OCI-LY1 (cell line): ENCODE measurements around the gene VEPH1.

ENCODE experiments used
- H2AFZ ChIP-seq: fragments of 200-600 bp; sonication (generic), shearing (Covaris generic); 2 replicates; pipeline ENCODE4 v1.6.0; 2014; ENCODE audit warnings: antibody characterized with exemption, mild to moderate bottlenecking, low read length
- H3F3A ChIP-seq: fragments of 200-600 bp; sonication (generic), shearing (Covaris generic); 2 replicates; pipeline ENCODE4 v1.6.0; 2014; ENCODE audit warnings: mild to moderate bottlenecking, antibody characterized with exemption, low read length, moderate library complexity; ENCODE audit not compliant: insufficient read depth
- H3K27ac ChIP-seq: fragments of 200-600 bp; sonication (generic); 2 replicates; pipeline ENCODE4 v1.5.1; 2014; ENCODE audit warnings: low read length, mixed run types, mild to moderate bottlenecking, low read depth; ENCODE audit not compliant: poor library complexity, severe bottlenecking
- H3K27me3 ChIP-seq: fragments of 200-600 bp; sonication (generic); 2 replicates; pipeline ENCODE4 v1.6.0; 2014; ENCODE audit warnings: antibody characterized with exemption, mild to moderate bottlenecking, low read length, moderate library complexity; ENCODE audit not compliant: insufficient read depth
- H3K36me3 ChIP-seq: fragments of 200-600 bp; sonication (generic); 2 replicates; pipeline ENCODE4 v1.6.1; 2014; ENCODE audit warnings: mild to moderate bottlenecking, antibody characterized with exemption, low read length, moderate library complexity, mixed read lengths; ENCODE audit not compliant: insufficient read depth
- H3K4me1 ChIP-seq: fragments of 200-600 bp; sonication (generic); 2 replicates; pipeline ENCODE4 v1.5.1; 2014; ENCODE audit warnings: mild to moderate bottlenecking, low read length, moderate library complexity; ENCODE audit not compliant: insufficient read depth, severe bottlenecking
- H3K4me2 ChIP-seq: fragments of 200-600 bp; sonication (generic), shearing (Covaris generic); 2 replicates; pipeline ENCODE4 v1.6.1; 2014; ENCODE audit warnings: low read length
- H3K4me3 ChIP-seq: fragments of 200-600 bp; sonication (generic); 2 replicates; pipeline ENCODE4 v1.5.1; 2014; ENCODE audit warnings: low read length, low read depth, mild to moderate bottlenecking, mixed read lengths; ENCODE audit not compliant: poor library complexity, severe bottlenecking
- H3K79me2 ChIP-seq: fragments of 200-600 bp; shearing (Covaris generic); 2 replicates; pipeline ENCODE4 v1.6.1; 2016; ENCODE audit warnings: mixed run types, low read length, mixed read lengths; ENCODE audit not compliant: insufficient read depth
- H3K9ac ChIP-seq: fragments of 200-600 bp; sonication (generic), shearing (Covaris generic); 2 replicates; pipeline ENCODE4 v1.6.1; 2014; ENCODE audit warnings: mild to moderate bottlenecking, low read length, mixed read lengths
- H3K9me2 ChIP-seq: fragments of 200-600 bp; sonication (generic), shearing (Covaris generic); 2 replicates; pipeline ENCODE4 v1.6.1; 2014; ENCODE audit warnings: low read depth, mild to moderate bottlenecking, low read length, mixed read lengths
- H3K9me3 ChIP-seq: fragments of 200-600 bp; shearing (Covaris generic); 2 replicates; pipeline ENCODE4 v1.6.1; 2014; ENCODE audit warnings: low read length, mixed read lengths
- H4K20me1 ChIP-seq: fragments of 200-600 bp; sonication (generic), shearing (Covaris generic); 2 replicates; pipeline ENCODE4 v1.6.0; 2016; ENCODE audit warnings: mild to moderate bottlenecking, low read length; ENCODE audit not compliant: insufficient read depth
- EZH2 ChIP-seq: fragments of 200-600 bp; sonication (generic), shearing (Covaris generic); IDR thresholded peaks from 2 replicates; pipeline ENCODE4 v1.8.0; 2017; ENCODE audit warnings: borderline replicate concordance, mixed run types, mild to moderate bottlenecking, antibody characterized with exemption, low read length, moderate library complexity, mixed read lengths
- TF ChIP-seq, protein P1 (sequence below): fragments of 200-600 bp; sonication (generic), shearing (Covaris generic); IDR thresholded peaks from 2 replicates; pipeline ENCODE4 v1.5.1; 2017; ENCODE audit warnings: mild to moderate bottlenecking, antibody characterized with exemption, low read length, moderate library complexity, mixed read lengths

VEPH1 gene

DNA sequence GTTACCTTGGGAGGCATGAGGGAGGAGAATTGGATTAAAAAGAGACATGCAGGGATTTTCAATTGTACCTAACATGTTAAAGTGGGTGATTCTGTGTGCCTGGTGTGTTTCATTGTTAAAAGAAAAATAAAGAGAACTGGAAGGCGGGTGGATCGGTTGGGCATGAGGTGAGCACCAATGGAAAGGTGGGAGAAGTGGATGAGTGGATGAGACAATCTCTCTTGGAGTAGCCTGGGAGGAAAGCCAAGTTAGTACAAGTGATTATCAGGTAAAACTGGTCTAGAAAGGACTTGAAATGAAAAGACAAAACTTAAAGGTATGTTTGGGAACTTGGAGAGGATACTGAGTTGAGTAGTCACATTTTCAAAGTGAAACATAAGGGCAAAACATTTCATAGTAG, 12.1 kb downstream of the VEPH1 start:
- no peak overlapping the region for H3K27ac ChIP-seq
- TF ChIP-seq, protein P1, sequence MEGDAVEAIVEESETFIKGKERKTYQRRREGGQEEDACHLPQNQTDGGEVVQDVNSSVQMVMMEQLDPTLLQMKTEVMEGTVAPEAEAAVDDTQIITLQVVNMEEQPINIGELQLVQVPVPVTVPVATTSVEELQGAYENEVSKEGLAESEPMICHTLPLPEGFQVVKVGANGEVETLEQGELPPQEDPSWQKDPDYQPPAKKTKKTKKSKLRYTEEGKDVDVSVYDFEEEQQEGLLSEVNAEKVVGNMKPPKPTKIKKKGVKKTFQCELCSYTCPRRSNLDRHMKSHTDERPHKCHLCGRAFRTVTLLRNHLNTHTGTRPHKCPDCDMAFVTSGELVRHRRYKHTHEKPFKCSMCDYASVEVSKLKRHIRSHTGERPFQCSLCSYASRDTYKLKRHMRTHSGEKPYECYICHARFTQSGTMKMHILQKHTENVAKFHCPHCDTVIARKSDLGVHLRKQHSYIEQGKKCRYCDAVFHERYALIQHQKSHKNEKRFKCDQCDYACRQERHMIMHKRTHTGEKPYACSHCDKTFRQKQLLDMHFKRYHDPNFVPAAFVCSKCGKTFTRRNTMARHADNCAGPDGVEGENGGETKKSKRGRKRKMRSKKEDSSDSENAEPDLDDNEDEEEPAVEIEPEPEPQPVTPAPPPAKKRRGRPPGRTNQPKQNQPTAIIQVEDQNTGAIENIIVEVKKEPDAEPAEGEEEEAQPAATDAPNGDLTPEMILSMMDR, result no peak
- TF ChIP-seq EZH2, result no peak

DNA sequence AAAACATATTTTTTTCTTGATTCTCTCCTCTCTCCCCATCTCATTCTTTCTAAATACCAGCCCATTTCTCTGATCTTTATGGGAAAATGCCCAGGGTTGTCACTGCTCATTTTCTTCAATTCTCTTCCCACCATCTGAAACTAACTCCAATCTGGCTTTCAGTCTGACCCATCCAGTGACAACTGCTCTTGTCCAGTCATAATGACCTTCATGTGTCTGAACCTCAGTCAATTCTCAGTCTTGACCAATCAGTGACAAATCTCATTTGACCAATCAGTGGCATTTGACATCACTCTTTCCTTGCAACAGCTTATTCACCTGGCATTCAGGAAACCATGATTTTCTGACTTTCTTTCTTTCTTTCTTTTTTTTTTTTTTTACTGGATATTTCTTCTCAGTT, 15.1 kb downstream of the VEPH1 start:
- H3K9me2 ChIP-seq, result 0 out of 2 replicates have a peak, but pooled peaks cover 3% of the 10 kb centered on the region
- H3K9ac ChIP-seq, result no peak overlapping the region
- H3K27me3 ChIP-seq, result no peaks in the 10 kb centered on the region
- no peak overlapping the region for H2AFZ ChIP-seq
- H3K79me2 ChIP-seq, result no peaks in the 10 kb centered on the region
- no peak overlapping the region for H3K4me2 ChIP-seq
- no peaks in the 10 kb centered on the region for H3K9me3 ChIP-seq
- no peak overlapping the region for H3K27ac ChIP-seq
- no peak for TF ChIP-seq EZH2
- TF ChIP-seq, protein P1, result no peak
- 0 out of 2 replicates have a peak, but pooled peaks cover 2% of the 10 kb centered on the region for H4K20me1 ChIP-seq
- no peaks in the 10 kb centered on the region; the same call in 1 of the 2 replicates for H3F3A ChIP-seq
- no peak overlapping the region for H3K4me3 ChIP-seq
- no peaks in the 10 kb centered on the region for H3K4me1 ChIP-seq
- H3K36me3 ChIP-seq, result no peaks in the 10 kb centered on the region

More for the DNA sequence above, 12.1 kb downstream of the VEPH1 start:
- Histone ChIP-seq H3K36me3 (no peaks in the 10 kb centered on the region), H3K9me3 (no peaks in the 10 kb centered on the region), H3K79me2 (no peaks in the 10 kb centered on the region), H3K27me3 (no peaks in the 10 kb centered on the region), H2AFZ (no peak overlapping the region), H3K9me2 (no peaks in the 10 kb centered on the region), H4K20me1 (no peaks in the 10 kb centered on the region), H3K4me1 (no peaks in the 10 kb centered on the region), H3K9ac (no peak overlapping the region), H3K4me2 (no peak overlapping the region), H3F3A (no peaks in the 10 kb centered on the region; the same call in 1 of the 2 replicates), H3K4me3 (no peak overlapping the region)

DNA sequence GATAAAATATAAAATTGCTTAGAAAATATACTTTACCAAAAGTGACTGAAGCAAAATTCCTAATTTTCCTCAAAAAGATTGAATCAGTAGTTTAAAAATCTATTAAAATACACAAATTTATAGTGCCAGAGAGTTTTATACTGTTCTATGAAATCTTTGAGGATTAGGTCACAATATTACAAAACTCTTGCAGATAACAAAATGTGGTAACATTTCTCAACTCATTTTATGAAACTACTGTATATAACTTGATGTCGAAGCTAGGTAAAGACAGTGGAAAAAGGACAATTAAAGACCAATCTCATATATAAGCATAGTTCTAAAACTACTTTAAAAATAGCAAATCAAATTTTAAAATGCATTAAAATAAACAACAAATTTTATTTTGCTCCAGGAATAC, 15.9 kb downstream of the VEPH1 start:
- Histone ChIP-seq H3K4me3 (no peak overlapping the region), H3K9ac (no peak overlapping the region), H3K79me2 (no peaks in the 10 kb centered on the region), H3F3A (no peaks in the 10 kb centered on the region; the same call in 1 of the 2 replicates), H3K27ac (no peak overlapping the region), H2AFZ (no peak overlapping the region), H3K27me3 (no peaks in the 10 kb centered on the region), H3K4me2 (no peak overlapping the region), H3K36me3 (no peaks in the 10 kb centered on the region), H3K4me1 (no peaks in the 10 kb centered on the region), H3K9me3 (no peaks in the 10 kb centered on the region), H3K9me2 (0 out of 2 replicates have a peak, but pooled peaks cover 3% of the 10 kb centered on the region), H4K20me1 (0 out of 2 replicates have a peak, but pooled peaks cover 2% of the 10 kb centered on the region)
- no peak for TF ChIP-seq EZH2
- TF ChIP-seq, protein P1, result no peak
